Upper lobe of right lung (tissue), 1 donor: ENCODE data around the gene KRTAP11-1. TPM values are rescaled to one million over a fixed set of nuclear protein-coding genes. Genes with fewer than 3 reads are reported as not detected.
A peak's percentile ranks its signal among the peaks of the same experiment; 100 is the strongest.

Source experiments
- ATAC-seq: fragments of 200-7000 bp; cut with Tn5 transposase; one replicate; pipeline ENCODE4 v1.9.1; 2020; ENCODE audit warnings: mild to moderate bottlenecking, moderate library complexity
- DNase-seq: peaks from one replicate; pipeline ENCODE4 v3.0.0-alpha.2; 2020
- H3K27ac ChIP-seq: fragments of 200-600 bp; one replicate; pipeline ENCODE4 v1.8.0; 2022
- H3K27me3 ChIP-seq: fragments of 200-600 bp; one replicate; pipeline ENCODE4 v1.8.0; 2022; ENCODE audit warnings: mild to moderate bottlenecking
- H3K36me3 ChIP-seq: fragments of 200-600 bp; one replicate; pipeline ENCODE4 v1.8.0; 2022
- H3K4me1 ChIP-seq: fragments of 200-600 bp; one replicate; pipeline ENCODE4 v1.8.0; 2022
- H3K4me3 ChIP-seq: fragments of 200-600 bp; one replicate; pipeline ENCODE4 v1.8.0; 2022; ENCODE audit warnings: mild to moderate bottlenecking
- H3K9me3 ChIP-seq: fragments of 200-600 bp; one replicate; pipeline ENCODE4 v1.8.0; 2022
- intact Hi-C: fragments of 100-400 bp; cut with DNase I; formaldehyde crosslinking; loops from one replicate; pipeline ENCODE4 v1.11.0; 2022
- total RNA-seq: library from RNA; stranded (reverse); fragmentation: NEBNext Ultra II Directional; extraction: Animal tissue kit (Norgen Biotek cat#: 25700); gene quantifications from one replicate; pipeline ENCODE4 v1.2.1, GENCODE V29; 2021
- TF ChIP-seq, protein P1 (sequence below): fragments of 200-600 bp; IDR thresholded peaks from one replicate; pipeline ENCODE4 v1.8.0; 2022; ENCODE audit warnings: antibody characterized with exemption
- donor health status: DM: no; HTN: yes; CAD: no; lungs with severe emphysema.

Gene KRTAP11-1
- total RNA-seq, 1 donor from 2014 or later: not detected

DNA sequence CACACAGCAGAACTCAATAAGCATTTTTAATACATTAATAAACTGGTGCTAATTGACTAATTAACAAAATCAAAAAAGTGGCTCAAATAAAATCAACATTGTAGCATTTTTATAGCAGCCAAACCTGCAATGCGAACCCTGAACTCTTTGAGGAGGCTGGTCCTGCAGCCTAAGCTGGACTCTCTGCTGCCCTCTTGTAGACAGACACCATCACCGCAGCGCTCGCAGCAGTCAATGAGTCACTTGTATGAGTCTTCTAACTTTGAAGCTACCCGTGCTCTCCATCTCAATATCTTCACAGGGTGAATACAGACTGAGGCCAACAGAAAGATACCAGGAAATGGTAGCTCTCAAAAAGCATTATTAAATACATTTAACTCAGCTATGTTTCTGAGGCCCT, 42.1 kb downstream of the KRTAP11-1 start:
- Histone ChIP-seq H3K4me1 (no peaks in the 10 kb centered on the region), H3K27me3 (no peaks in the 10 kb centered on the region), H3K36me3 (no peaks in the 10 kb centered on the region), H3K27ac (no peak overlapping the region), H3K9me3 (no peaks in the 10 kb centered on the region), H3K4me3 (no peak overlapping the region)
- no peak for DNase-seq
- intact Hi-C loops: no loop called here
- ATAC-seq: peak; percentile 45
- TF ChIP-seq, protein P1, sequence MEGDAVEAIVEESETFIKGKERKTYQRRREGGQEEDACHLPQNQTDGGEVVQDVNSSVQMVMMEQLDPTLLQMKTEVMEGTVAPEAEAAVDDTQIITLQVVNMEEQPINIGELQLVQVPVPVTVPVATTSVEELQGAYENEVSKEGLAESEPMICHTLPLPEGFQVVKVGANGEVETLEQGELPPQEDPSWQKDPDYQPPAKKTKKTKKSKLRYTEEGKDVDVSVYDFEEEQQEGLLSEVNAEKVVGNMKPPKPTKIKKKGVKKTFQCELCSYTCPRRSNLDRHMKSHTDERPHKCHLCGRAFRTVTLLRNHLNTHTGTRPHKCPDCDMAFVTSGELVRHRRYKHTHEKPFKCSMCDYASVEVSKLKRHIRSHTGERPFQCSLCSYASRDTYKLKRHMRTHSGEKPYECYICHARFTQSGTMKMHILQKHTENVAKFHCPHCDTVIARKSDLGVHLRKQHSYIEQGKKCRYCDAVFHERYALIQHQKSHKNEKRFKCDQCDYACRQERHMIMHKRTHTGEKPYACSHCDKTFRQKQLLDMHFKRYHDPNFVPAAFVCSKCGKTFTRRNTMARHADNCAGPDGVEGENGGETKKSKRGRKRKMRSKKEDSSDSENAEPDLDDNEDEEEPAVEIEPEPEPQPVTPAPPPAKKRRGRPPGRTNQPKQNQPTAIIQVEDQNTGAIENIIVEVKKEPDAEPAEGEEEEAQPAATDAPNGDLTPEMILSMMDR: peak; percentile 18

DNA sequence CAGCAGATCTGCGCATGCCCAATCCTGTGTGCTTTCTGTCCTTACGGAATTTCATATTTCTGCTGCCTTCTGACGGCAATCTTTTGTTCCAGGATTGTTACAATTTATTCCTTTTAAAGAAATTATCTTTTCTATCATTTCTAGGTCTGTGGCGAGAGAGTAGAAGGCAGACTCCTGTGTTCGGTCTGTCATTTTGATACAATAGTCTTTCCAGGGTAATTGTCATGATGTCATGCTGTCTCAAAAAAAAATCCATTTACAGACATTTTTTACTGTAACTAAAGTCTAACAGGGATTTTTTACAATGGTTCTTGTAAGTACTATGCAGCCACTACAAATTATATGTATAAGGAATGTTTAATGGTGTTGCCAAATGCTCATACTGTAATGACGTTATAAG, 42.8 kb downstream of the KRTAP11-1 start:
- DNase-seq (no peak), ATAC-seq (no peak)
- H3K4me3 ChIP-seq: no peak overlapping the region
- TF ChIP-seq, protein P1: no peak
- no peaks in the 10 kb centered on the region for H3K36me3 ChIP-seq
- intact Hi-C loops: no loop called here
- no peaks in the 10 kb centered on the region for H3K9me3 ChIP-seq
- H3K27me3 ChIP-seq: no peaks in the 10 kb centered on the region
- H3K4me1 ChIP-seq: no peaks in the 10 kb centered on the region
- no peak overlapping the region for H3K27ac ChIP-seq

DNA sequence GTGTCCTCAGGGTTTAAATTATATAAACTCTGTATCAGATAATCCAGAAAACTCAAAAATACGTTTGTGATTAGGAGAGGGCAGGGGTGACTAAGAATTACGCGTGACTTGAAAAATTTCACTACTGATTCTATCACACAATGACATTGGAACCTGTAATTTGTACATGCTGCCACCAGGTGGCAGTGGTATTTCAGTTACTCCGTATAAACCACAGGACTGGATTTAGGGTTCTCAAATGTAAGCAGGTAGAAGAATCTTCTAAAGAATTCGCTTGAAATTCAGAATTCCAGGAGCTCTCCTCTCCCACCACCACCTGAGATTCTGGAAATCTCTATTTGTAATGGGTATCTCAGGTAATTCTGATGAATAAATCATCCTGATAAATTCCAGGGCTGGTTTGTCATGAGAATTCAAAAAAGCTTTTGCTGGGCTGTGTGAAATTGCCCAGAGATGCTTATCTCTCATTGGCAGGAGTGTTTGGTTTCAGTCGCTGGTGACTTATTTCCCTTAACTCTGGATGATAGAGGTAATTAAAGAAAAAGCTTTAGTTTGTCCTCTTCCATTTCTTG, 50.1 kb downstream of the KRTAP11-1 start:
- Histone ChIP-seq H3K9me3 (no peaks in the 10 kb centered on the region), H3K36me3 (no peaks in the 10 kb centered on the region), H3K27me3 (no peaks in the 10 kb centered on the region), H3K4me1 (no peaks in the 10 kb centered on the region), H3K27ac (no peak overlapping the region), H3K4me3 (no peak overlapping the region)
- TF ChIP-seq, protein P1: peak; percentile 51
- intact Hi-C loops: no loop called here
- DNase-seq (no peak), ATAC-seq (no peak)

Other genes with a start within 250 kb of the KRTAP11-1 start
- not detected for gene KRTAP20-2, start 246.4 kb downstream of the KRTAP11-1 start, total RNA-seq
- gene KRTAP20-3, start 238.7 kb downstream of the KRTAP11-1 start, total RNA-seq: not detected
- gene KRTAP21-3, start 162.8 kb downstream of the KRTAP11-1 start, total RNA-seq: not detected
- not detected for gene KRTAP21-2, start 134.3 kb downstream of the KRTAP11-1 start, total RNA-seq
- gene KRTAP21-1, start 126.2 kb downstream of the KRTAP11-1 start, total RNA-seq: not detected
- not detected for gene KRTAP8-1, start 68.3 kb downstream of the KRTAP11-1 start, total RNA-seq
- gene KRTAP7-1, start 51.8 kb downstream of the KRTAP11-1 start, total RNA-seq: not detected
- not detected for gene KRTAP19-8, start 156.9 kb upstream of the KRTAP11-1 start, total RNA-seq